Nasal cavity respiratory epithelium epithelial cell of viscerocranial mucosa (primary cell): ENCODE results near the gene GPR132. TPM values are rescaled to one million over a fixed set of nuclear protein-coding genes. Genes with fewer than 3 reads are reported as not detected.

Source experiments
- total RNA-seq: library from RNA; depleted of rRNA; stranded (reverse); fragments of >200 nt; gene quantifications from 2 replicates; pipeline ENCODE4 v1.2.3, GENCODE V29; 2014

The GPR132 gene
- total RNA-seq, result under 0.01 and 0.21 TPM in 2 replicates

GRCh38 chr14:105065280-105066228, at the start of gene GPR132:
TSS of gene GPR132 (minus strand) at chr14:105065430. CDS start at chr14:105055420, 10,010 bp downstream.

GRCh38 chr14:105020815-105021655, 44.2 kb downstream of the GPR132 start, which contains the start of gene CDCA4:
TSS of gene CDCA4 (minus strand) at chr14:105021083. CDS start at chr14:105011929, 9,154 bp downstream.

Other genes with a start within 250 kb of the GPR132 start
- gene CEP170B, start 200.2 kb downstream of the GPR132 start, total RNA-seq, result 37.6 and 72.1 TPM in 2 replicates
- not detected in 2 replicates for gene PLD4, start 140.6 kb downstream of the GPR132 start, total RNA-seq
- gene AHNAK2, start 87.1 kb downstream of the GPR132 start, total RNA-seq, result 283 and 1,136 TPM in 2 replicates
- 11.8 and 13.0 TPM in 2 replicates for gene CLBA1, start 79.6 kb downstream of the GPR132 start, total RNA-seq
- 34.6 and 44.4 TPM in 2 replicates for gene CDCA4, start 44.3 kb downstream of the GPR132 start, total RNA-seq
- gene JAG2, start 103.3 kb upstream of the GPR132 start, total RNA-seq, result 19.8 and 56.0 TPM in 2 replicates
- 23.4 and 31.1 TPM in 2 replicates for gene NUDT14, start 115.9 kb upstream of the GPR132 start, total RNA-seq
- gene BTBD6, start 183.1 kb upstream of the GPR132 start, total RNA-seq, result 52.6 and 55.0 TPM in 2 replicates
- gene BRF1, start 235.6 kb upstream of the GPR132 start, total RNA-seq, result 15.4 and 31.3 TPM in 2 replicates
- gene PACS2, start 249.3 kb upstream of the GPR132 start, total RNA-seq, result 37.6 and 96.2 TPM in 2 replicates